Heart left ventricle (tissue), 13 donors: ENCODE data around the gene CRLF1.

ENCODE experiments used
- CTCF ChIP-seq, 12 donors: fragments of 200-600 bp; sonication (generic) in 4 of 12; IDR thresholded peaks; one replicate each; pipeline versions ENCODE4 v1.5.0 to v1.8.0; 2018 to 2022; ENCODE audit warnings: antibody characterized with exemption in 12 of 12, mild to moderate bottlenecking in 5 of 12
- POLR2A ChIP-seq, 2 donors: fragments of 450-650 bp; IDR thresholded peaks; one replicate each; pipeline ENCODE4 v1.6.1; 2017; ENCODE audit warnings: antibody characterized with exemption in 2 of 2, mild to moderate bottlenecking in 2 of 2, moderate library complexity in 2 of 2
- donor health status: ischemic (EF 13 %, LVEDD 7.1; RV severe dilation, severe dysfunction).
- donor health status: DM: no; HTN: yes; CAD: no.
- donor health status: DM: no; HTN: no; CAD: no.
- donor health status: ischemic (EF 25% LVEDD 6.9; RV normal size, moderate dysfunction).
- donor health status: ischemic (EF 25% LVEDD 5.7; RV mildly dilated, moderate dysfunction).
- donor health status: ischemic (EF 35%, LVEDD 5.7; RV mildly dilated, moderate dysfunction).
- donor health status: nonischemic (EF 11% LVEDD 7.7; RV severe dilation, severe dysfunction).
- donor health status: DM: yes; HTN: yes; CAD: no.
- donor health status: PGD.
- donor health status: ischemic (EF 29% LVEDD 5.4; RV normal size, mild dysfunction).
- donor health status: nonischemic (EF 23%, LVEDD 6.1; RV moderate dilation, normal function).

DNA sequence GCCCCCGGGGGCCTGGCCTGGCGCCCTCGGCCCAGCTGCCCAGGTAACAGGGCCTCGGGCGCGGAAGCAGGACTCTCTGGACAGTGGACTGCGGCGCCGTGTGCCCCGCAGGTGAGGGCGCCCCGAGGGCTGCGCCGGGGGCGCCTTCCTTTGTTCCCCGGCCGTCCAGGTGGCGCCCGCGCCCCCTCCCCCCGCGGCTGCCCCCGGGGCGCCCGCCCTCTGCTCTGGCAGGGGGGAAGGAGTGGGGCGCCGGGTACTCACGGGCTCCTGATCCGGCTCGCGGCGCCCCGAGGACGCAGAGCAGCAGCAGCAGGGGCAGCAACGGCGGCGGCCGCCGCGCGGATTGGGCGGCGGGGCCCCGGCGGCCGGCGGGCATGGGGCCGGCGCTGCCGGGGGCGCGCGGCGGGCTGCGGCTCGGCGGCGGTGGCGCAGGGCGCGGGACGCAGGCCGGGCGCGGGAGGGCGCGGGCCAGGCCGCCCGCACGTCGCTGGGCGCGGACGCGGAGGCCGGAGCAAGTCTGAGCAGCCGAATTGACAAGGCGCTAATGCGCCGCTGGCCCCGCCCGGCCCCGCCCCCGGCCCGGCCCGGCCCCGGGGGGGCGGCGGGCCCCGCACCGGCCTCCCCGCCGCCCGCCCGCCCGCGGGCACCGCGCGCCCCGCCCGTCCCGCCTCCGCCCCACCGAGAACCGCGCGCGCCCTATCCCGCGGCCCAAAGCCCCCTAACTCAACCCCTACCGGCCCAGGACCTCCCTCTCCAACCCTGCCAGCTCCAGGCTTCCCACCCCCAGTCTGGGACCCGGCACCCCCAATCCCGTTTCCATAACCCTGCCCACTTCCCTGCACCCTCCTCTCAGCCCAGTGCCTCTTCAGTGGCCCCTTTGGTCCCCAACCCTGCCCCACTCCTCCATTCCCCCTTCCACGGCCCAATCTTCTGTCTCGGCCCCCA, at the start of gene CRLF1:
- TF ChIP-seq POLR2A (IDR thresholded peaks at IDR 0.05) = no peak
- no peak for TF ChIP-seq CTCF (IDR thresholded peaks at IDR 0.05)
